A549 (cell line): ENCODE measurements around the gene ZMYND10. TPM values are rescaled to one million over a fixed set of nuclear protein-coding genes. Genes with fewer than 3 reads are reported as not detected.

Experiments
- ATAC-seq, 2 experiments: fragments of 200-7000 bp in 1 of 2; fragments of >200 bp in 1 of 2; cut with Nextera tagmentation in 1 of 2; cut with Tn5 transposase in 1 of 2; 3 replicates each; pipeline versions ENCODE4 v1.8.0 to v1.9.1; 2018 to 2020; ENCODE audit warnings: mild to moderate bottlenecking in 1 of 2, moderate library complexity in 1 of 2
- CTCF ChIA-PET: fragments of 300-600 bp; sonication (Branson Sonifier 250); formaldehyde crosslinking; extraction: SDS; loops from one replicate; lab custom pipeline; 2021; ENCODE audit warnings: antibody characterized with exemption, inconsistent platforms; lab: Yijun Ruan, JAX
- POLR2A ChIA-PET: fragments of 350-600 bp; formaldehyde crosslinking; extraction: SDS; loops from one replicate; lab custom pipeline; 2021; ENCODE audit warnings: antibody characterized with exemption, inconsistent platforms; lab: Yijun Ruan, JAX
- DNase-seq, 2 experiments: peaks; one replicate each; pipeline versions ENCODE4 v3.0.0 to v3.0.0-alpha.2; 2011 to 2016; ENCODE audit warnings: low read depth in 1 of 2, low spot score in 1 of 2
- FAIRE-seq: peaks from 2 replicates; lab custom pipeline; 2011; peaks lifted over from hg19 to GRCh38; lab: Jason Lieb, UNC
- H3K27ac ChIP-seq, 2 experiments: fragments of >200 bp; sonication (Bioruptor Twin); formaldehyde crosslinking; 3 replicates each; pipeline ENCODE4 v1.5.1; 2016 to 2017
- H3K4me1 ChIP-seq: fragments of >200 bp; sonication (Bioruptor Twin); formaldehyde crosslinking; 3 replicates; pipeline ENCODE4 v1.6.1; 2016
- H3K4me2 ChIP-seq: fragments of >200 bp; sonication (Bioruptor Twin); formaldehyde crosslinking; 3 replicates; pipeline ENCODE4 v1.6.1; 2016
- H3K4me3 ChIP-seq: fragments of >200 bp; sonication (Bioruptor Twin); formaldehyde crosslinking; 3 replicates; pipeline ENCODE4 v1.5.1; 2016
- H3K9me3 ChIP-seq: fragments of >200 bp; sonication (Bioruptor Twin); formaldehyde crosslinking; 3 replicates; pipeline ENCODE4 v1.6.1; 2016
- BHLHE40 ChIP-seq: IDR thresholded peaks from 2 replicates; pipeline ENCODE4 v1.6.1; 2012; ENCODE audit warnings: low read depth, low read length, inconsistent platforms
- CEBPB ChIP-seq, 2 experiments: fragments of >200 bp in 1 of 2; sonication (Bioruptor Twin) in 1 of 2; formaldehyde crosslinking in 1 of 2; IDR thresholded peaks; 2 replicates each; pipeline ENCODE4 v1.6.1; 2012 to 2016
- CHD4 ChIP-seq: fragments of 200-600 bp; sonication (generic); IDR thresholded peaks from 2 replicates; pipeline ENCODE4 v1.6.1; 2016; ENCODE audit warnings: antibody characterized with exemption, mild to moderate bottlenecking, borderline replicate concordance
- EHMT2 ChIP-seq: fragments of 200-600 bp; sonication (generic); IDR thresholded peaks from 2 replicates; pipeline ENCODE4 v1.6.1; 2016; ENCODE audit warnings: antibody characterized with exemption, low read depth, mild to moderate bottlenecking, moderate library complexity
- EP300 ChIP-seq, 2 experiments: fragments of >200 bp; sonication (Bioruptor Twin); formaldehyde crosslinking; IDR thresholded peaks; 2 replicates in 1 of 2; 3 replicates in 1 of 2; pipeline ENCODE4 v1.6.1; 2016 to 2017
- HOXA7 ChIP-seq: fragments of 250-450 bp; sonication (Bioruptor Pico); IDR thresholded peaks from 2 replicates; pipeline ENCODE4 v1.5.0; 2020; ENCODE audit warnings: mild to moderate bottlenecking, moderate library complexity
- HOXB13 ChIP-seq: fragments of 250-450 bp; sonication (Bioruptor Pico); IDR thresholded peaks from 2 replicates; pipeline ENCODE4 v1.5.0; 2020; ENCODE audit warnings: low read depth, mild to moderate bottlenecking, moderate library complexity
- JUN ChIP-seq, 2 experiments: fragments of >200 bp; sonication (Bioruptor Twin); formaldehyde crosslinking; IDR thresholded peaks; 2 replicates in 1 of 2; 3 replicates in 1 of 2; pipeline ENCODE4 v1.6.1; 2016 to 2017
- KDM1A ChIP-seq: fragments of 200-600 bp; sonication (generic); IDR thresholded peaks from 2 replicates; pipeline ENCODE4 v1.6.1; 2016; ENCODE audit warnings: low read depth, mild to moderate bottlenecking
- MAFK ChIP-seq: fragments of 450-650 bp; IDR thresholded peaks from 2 replicates; pipeline ENCODE4 v1.6.1; 2014; ENCODE audit not compliant: partially characterized antibody
- MYC ChIP-seq: IDR thresholded peaks from 2 replicates; pipeline ENCODE4 v1.6.1; 2012; ENCODE audit warnings: mild to moderate bottlenecking, inconsistent platforms, low read length, improper control_type of control experiment, borderline replicate concordance
- NR3C1 ChIP-seq: fragments of >200 bp; sonication (Bioruptor Twin); formaldehyde crosslinking; IDR thresholded peaks from 3 replicates; pipeline ENCODE4 v1.6.1; 2017
- PHF8 ChIP-seq: fragments of 200-600 bp; sonication (generic); IDR thresholded peaks from 2 replicates; pipeline ENCODE4 v1.6.1; 2016; ENCODE audit warnings: low read depth, mild to moderate bottlenecking, antibody characterized with exemption, moderate library complexity, borderline replicate concordance
- RAD21 ChIP-seq, 2 experiments: fragments of >200 bp in 1 of 2; sonication (Bioruptor Twin) in 1 of 2; formaldehyde crosslinking in 1 of 2; IDR thresholded peaks in 1 of 2; conservative IDR thresholded peaks in 1 of 2; 2 replicates in 1 of 2; 3 replicates in 1 of 2; pipeline ENCODE4 v1.6.1; 2012 to 2018; ENCODE audit warnings: inconsistent platforms in 1 of 2
- RARB ChIP-seq: fragments of 250-450 bp; sonication (Bioruptor Pico); IDR thresholded peaks from 2 replicates; pipeline ENCODE4 v1.8.0; 2021; ENCODE audit warnings: mild to moderate bottlenecking, moderate library complexity
- RCOR1 ChIP-seq: fragments of 150-350 bp; IDR thresholded peaks from 2 replicates; pipeline ENCODE4 v1.6.1; 2014; ENCODE audit warnings: antibody characterized with exemption, low read length, low read depth
- RFX5 ChIP-seq: fragments of 450-650 bp; IDR thresholded peaks from 2 replicates; pipeline ENCODE4 v1.7.1; 2014; ENCODE audit warnings: antibody characterized with exemption, mild to moderate bottlenecking, moderate library complexity
- WGBS: methylation state at CpG from one replicate; pipeline ENCODE4 v1.1.6; 2017; ENCODE audit errors: missing lambda C conversion rate; 5-methylcytosine and 5-hydroxymethylcytosine counted together
- polyA plus RNA-seq, 4 experiments: library from polyadenylated mRNA; depleted of rRNA in 3 of 4; stranded (reverse); fragments of >200 nt; fragmentation: RNase III in 1 of 4; extraction: RNeasy Plus Mini Kit Qiagen cat#74134 plus additional on column Dnase treatment in 1 of 4; gene quantifications; 2 replicates in 3 of 4; 3 replicates in 1 of 4; pipeline ENCODE4 v1.2.3, GENCODE V29; 2011 to 2017
- TF ChIP-seq, protein P1 (sequence below): fragments of 250-450 bp; sonication (Bioruptor Pico); IDR thresholded peaks from 2 replicates; pipeline ENCODE4 v1.5.0; 2020; ENCODE audit warnings: low read depth, mild to moderate bottlenecking, moderate library complexity
- TF ChIP-seq, protein P2 (sequence below): fragments of 250-450 bp; sonication (Bioruptor Pico); IDR thresholded peaks from 2 replicates; pipeline ENCODE4 v1.5.0; 2021; ENCODE audit warnings: mild to moderate bottlenecking, moderate library complexity, borderline replicate concordance
- TF ChIP-seq, protein P3 (sequence below): fragments of 200-600 bp; sonication (generic); IDR thresholded peaks from 2 replicates; pipeline ENCODE4 v1.6.1; 2016; ENCODE audit warnings: antibody characterized with exemption, mild to moderate bottlenecking, moderate library complexity

Gene ZMYND10
- polyA plus RNA-seq, 2 of the 4 experiments (the other 2 are of a cell fraction): 0.43 to 0.77 TPM

DNA sequence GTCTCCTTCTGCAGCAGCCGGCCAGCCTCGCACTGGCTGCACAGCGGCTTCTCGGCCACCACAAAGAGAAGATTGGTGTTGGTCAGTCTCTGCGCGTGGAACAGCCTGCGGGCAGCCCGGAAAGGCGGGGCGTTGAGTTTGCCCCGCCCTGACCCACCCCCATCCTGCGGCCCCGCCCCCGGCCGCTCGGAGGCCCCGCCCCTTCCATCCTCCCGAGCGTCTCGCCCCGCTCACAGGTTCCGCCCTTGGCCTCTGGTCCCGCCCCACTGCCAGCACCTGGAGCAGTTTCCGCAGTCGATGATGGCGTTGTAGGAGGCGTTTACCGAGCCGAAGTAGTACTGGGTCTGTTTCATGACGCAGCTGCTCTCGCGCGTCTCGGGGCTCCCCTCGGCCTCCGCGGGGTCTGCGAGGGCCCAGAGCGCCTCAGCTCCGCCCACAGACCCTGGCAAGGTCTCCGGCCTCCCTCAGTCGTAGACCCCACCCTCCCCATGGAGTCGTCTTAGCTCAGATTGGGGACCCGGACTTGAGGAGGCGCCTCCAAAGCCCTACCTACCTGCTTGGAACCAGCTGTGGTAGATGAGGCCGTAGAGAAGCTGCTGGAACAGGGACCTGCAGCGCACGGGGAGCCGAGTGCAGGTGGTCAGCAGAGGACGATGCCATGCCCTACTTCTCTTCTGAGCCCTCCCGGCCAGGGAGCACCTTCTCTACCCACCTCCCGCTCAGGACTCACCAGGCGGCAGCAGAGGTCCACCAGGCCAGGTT, 19.7 kb upstream of the ZMYND10 start:
- Histone ChIP-seq H3K4me2 (no peak overlapping the region), H3K9me3 (no peaks in the 10 kb centered on the region), H3K4me3 (no peak overlapping the region), H3K4me1 (no peaks in the 10 kb centered on the region), H3K27ac (no peak overlapping the region)
- 77% methylated on average over 15 of the region's 53 CpGs for WGBS
- ChIA-PET CTCF (interaction anchor here (1.6 to 4.1 kb wide), 2 partner anchors 18 to 178 kb away, joined by 4 to 14 read pairs; no protein-coding TSS in a partner anchor), POLR2A (no interaction called here)
- FAIRE-seq (no peak), ATAC-seq (peak in 1 of 2 experiments; percentile 47; a peak in 3 of 6 replicates), DNase-seq (no peak)
- TF ChIP-seq RFX5: no peak
- TF ChIP-seq PHF8: no peak
- no peak for TF ChIP-seq BHLHE40
- no peak for TF ChIP-seq JUN (IDR thresholded peaks at IDR 0.05)
- TF ChIP-seq EHMT2: no peak
- TF ChIP-seq, protein P1, sequence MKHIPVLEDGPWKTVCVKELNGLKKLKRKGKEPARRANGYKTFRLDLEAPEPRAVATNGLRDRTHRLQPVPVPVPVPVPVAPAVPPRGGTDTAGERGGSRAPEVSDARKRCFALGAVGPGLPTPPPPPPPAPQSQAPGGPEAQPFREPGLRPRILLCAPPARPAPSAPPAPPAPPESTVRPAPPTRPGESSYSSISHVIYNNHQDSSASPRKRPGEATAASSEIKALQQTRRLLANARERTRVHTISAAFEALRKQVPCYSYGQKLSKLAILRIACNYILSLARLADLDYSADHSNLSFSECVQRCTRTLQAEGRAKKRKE: no peak
- TF ChIP-seq MYC: no peak
- TF ChIP-seq CEBPB (IDR thresholded peaks at IDR 0.05): no peak
- TF ChIP-seq KDM1A: no peak
- TF ChIP-seq NR3C1: no peak
- no peak for TF ChIP-seq RAD21 (conservative IDR thresholded peaks at IDR 0.05 in 1 of 2, IDR thresholded peaks at IDR 0.05 in 1 of 2)
- TF ChIP-seq EP300 (IDR thresholded peaks at IDR 0.05): no peak
- no peak for TF ChIP-seq CHD4
- no peak for TF ChIP-seq HOXB13 (CRISPR knock-in tag)
- no peak for TF ChIP-seq MAFK
- TF ChIP-seq HOXA7: no peak
- TF ChIP-seq, protein P2, sequence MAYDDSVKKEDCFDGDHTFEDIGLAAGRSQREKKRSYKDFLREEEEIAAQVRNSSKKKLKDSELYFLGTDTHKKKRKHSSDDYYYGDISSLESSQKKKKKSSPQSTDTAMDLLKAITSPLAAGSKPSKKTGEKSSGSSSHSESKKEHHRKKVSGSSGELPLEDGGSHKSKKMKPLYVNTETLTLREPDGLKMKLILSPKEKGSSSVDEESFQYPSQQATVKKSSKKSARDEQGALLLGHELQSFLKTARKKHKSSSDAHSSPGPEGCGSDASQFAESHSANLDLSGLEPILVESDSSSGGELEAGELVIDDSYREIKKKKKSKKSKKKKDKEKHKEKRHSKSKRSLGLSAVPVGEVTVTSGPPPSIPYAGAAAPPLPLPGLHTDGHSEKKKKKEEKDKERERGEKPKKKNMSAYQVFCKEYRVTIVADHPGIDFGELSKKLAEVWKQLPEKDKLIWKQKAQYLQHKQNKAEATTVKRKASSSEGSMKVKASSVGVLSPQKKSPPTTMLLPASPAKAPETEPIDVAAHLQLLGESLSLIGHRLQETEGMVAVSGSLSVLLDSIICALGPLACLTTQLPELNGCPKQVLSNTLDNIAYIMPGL (CRISPR knock-in tag): no peak
- no peak for TF ChIP-seq RCOR1

DNA sequence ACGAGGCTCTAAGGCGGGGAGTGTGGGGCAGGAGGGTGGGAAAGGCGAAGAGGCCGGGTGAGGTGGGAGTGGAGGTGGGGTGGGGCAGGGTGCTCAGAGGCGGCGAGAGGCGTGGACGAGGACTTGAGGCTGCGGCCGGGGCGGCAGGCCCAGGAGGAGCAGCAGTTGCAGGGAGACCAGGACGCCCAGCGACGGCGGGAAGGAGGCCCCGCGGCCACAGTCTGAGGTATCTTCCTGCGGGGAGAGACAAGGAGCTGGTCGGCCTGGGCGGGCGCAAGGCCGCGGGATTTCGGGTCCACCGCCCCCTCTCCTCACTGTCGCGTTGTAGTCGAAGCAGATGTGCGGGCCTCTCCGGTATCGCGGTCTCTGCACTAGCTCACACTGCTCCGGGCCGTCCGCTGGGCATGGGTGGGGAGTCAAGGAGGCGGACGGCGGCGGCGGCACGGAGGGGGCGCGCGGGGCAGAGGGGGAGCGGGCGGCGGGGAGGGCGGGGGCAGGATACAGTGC, 19.1 kb upstream of the ZMYND10 start:
- DNase-seq: no peak
- TF ChIP-seq, protein P3, sequence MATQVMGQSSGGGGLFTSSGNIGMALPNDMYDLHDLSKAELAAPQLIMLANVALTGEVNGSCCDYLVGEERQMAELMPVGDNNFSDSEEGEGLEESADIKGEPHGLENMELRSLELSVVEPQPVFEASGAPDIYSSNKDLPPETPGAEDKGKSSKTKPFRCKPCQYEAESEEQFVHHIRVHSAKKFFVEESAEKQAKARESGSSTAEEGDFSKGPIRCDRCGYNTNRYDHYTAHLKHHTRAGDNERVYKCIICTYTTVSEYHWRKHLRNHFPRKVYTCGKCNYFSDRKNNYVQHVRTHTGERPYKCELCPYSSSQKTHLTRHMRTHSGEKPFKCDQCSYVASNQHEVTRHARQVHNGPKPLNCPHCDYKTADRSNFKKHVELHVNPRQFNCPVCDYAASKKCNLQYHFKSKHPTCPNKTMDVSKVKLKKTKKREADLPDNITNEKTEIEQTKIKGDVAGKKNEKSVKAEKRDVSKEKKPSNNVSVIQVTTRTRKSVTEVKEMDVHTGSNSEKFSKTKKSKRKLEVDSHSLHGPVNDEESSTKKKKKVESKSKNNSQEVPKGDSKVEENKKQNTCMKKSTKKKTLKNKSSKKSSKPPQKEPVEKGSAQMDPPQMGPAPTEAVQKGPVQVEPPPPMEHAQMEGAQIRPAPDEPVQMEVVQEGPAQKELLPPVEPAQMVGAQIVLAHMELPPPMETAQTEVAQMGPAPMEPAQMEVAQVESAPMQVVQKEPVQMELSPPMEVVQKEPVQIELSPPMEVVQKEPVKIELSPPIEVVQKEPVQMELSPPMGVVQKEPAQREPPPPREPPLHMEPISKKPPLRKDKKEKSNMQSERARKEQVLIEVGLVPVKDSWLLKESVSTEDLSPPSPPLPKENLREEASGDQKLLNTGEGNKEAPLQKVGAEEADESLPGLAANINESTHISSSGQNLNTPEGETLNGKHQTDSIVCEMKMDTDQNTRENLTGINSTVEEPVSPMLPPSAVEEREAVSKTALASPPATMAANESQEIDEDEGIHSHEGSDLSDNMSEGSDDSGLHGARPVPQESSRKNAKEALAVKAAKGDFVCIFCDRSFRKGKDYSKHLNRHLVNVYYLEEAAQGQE: no peak
- TF ChIP-seq RARB (CRISPR knock-in tag): no peak
- no peak overlapping the region for H3K4me3 ChIP-seq
- H3K27ac ChIP-seq: no peak overlapping the region
- 91% methylated on average over 31 of the region's 48 CpGs for WGBS
- FAIRE-seq: no peak
- H3K4me1 ChIP-seq: no peaks in the 10 kb centered on the region
- no peak overlapping the region for H3K4me2 ChIP-seq
- POLR2A ChIA-PET: no interaction called here
- CTCF ChIA-PET: interaction anchor here (0.6 to 4.1 kb wide), 3 partner anchors 12 to 1237 kb away, joined by 3 to 14 read pairs (median 3); no protein-coding TSS in a partner anchor
- no peaks in the 10 kb centered on the region for H3K9me3 ChIP-seq
- no peak for ATAC-seq
